NCI-H2196 treated with DMSO at 0.1 percent for 48 hours (cell line): ENCODE measurements around the gene TBC1D22A.
"Not testable (repeated sequence)": the region's sequence is repeated elsewhere in the genome, so short reads cannot be mapped to it uniquely, and the experiment has no call there.

Experiments
- DNase-seq: peaks from one replicate; lab custom pipeline; 2025; ENCODE audit not compliant: unreplicated experiment; lab: John Stamatoyannopoulos, UW

Gene TBC1D22A

GRCh38 chr22:46770726-46771125, 8.3 kb downstream of the TBC1D22A start:
- no peak for DNase-seq

GRCh38 chr22:46773076-46773475, 10.6 kb downstream of the TBC1D22A start:
- DNase-seq: no peak

- no peak for DNase-seq
These were observed 12.0 kb downstream of the TBC1D22A start for GRCh38 chr22:46774253-46774979.

GRCh38 chr22:46774980-46775849, 12.8 kb downstream of the TBC1D22A start:
- no peak for DNase-seq

GRCh38 chr22:46775850-46776826, 13.7 kb downstream of the TBC1D22A start:
- DNase-seq: no peak

GRCh38 chr22:46776876-46777608, 14.6 kb downstream of the TBC1D22A start:
- no peak for DNase-seq

GRCh38 chr22:46777609-46777970, 15.1 kb downstream of the TBC1D22A start:
- no peak for DNase-seq

- no peak for DNase-seq
These were observed 16.6 kb downstream of the TBC1D22A start for GRCh38 chr22:46779023-46779422.

GRCh38 chr22:46779651-46780050, 17.2 kb downstream of the TBC1D22A start:
- no peak for DNase-seq

- no peak for DNase-seq
These were observed 18.0 kb downstream of the TBC1D22A start for GRCh38 chr22:46780453-46780852.

- no peak for DNase-seq
These were observed 18.8 kb downstream of the TBC1D22A start for GRCh38 chr22:46781291-46781690.

- DNase-seq: not testable (repeated sequence)
These were observed 19.8 kb downstream of the TBC1D22A start for GRCh38 chr22:46782200-46782599.

- DNase-seq: no peak
These were observed 21.3 kb downstream of the TBC1D22A start for GRCh38 chr22:46783721-46784120.

- DNase-seq: no peak
These were observed 26.2 kb downstream of the TBC1D22A start for GRCh38 chr22:46788441-46789172.

GRCh38 chr22:46789992-46790391, 27.5 kb downstream of the TBC1D22A start:
- DNase-seq: no peak

- DNase-seq: no peak
These were observed 28.8 kb downstream of the TBC1D22A start for GRCh38 chr22:46791201-46791731.

GRCh38 chr22:46792061-46792796, 29.8 kb downstream of the TBC1D22A start:
- DNase-seq: no peak

- no peak for DNase-seq
These were observed 30.4 kb downstream of the TBC1D22A start for GRCh38 chr22:46792841-46793261.

GRCh38 chr22:46793497-46793896, 31.0 kb downstream of the TBC1D22A start:
- DNase-seq: no peak
